Progenitor cell of endocrine pancreas (in vitro differentiated cells): ENCODE results near the gene TNFAIP8. TPM values are rescaled to one million over a fixed set of nuclear protein-coding genes. Genes with fewer than 3 reads are reported as not detected.

Experiments used
- DNase-seq: peaks from one replicate; pipeline ENCODE4 v3.0.0; 2021; ENCODE audit warnings: low spot score; ENCODE audit not compliant: unreplicated experiment
- H3K27ac Mint-ChIP-seq: 2 replicates; pipeline ENCODE4 v1.8.0; 2021; ENCODE audit warnings: mild to moderate bottlenecking, moderate library complexity, mixed read lengths
- H3K27me3 Mint-ChIP-seq: 2 replicates; pipeline ENCODE4 v1.8.0; 2021; ENCODE audit warnings: mixed read lengths
- H3K36me3 Mint-ChIP-seq: 2 replicates; pipeline ENCODE4 v1.8.0; 2022; ENCODE audit warnings: mixed read lengths; ENCODE audit not compliant: insufficient read depth
- H3K4me1 Mint-ChIP-seq: 2 replicates; pipeline ENCODE4 v1.8.0; 2021; ENCODE audit warnings: low read depth, mixed read lengths
- H3K4me3 Mint-ChIP-seq: 2 replicates; pipeline ENCODE4 v1.8.0; 2021; ENCODE audit warnings: low read depth, mild to moderate bottlenecking, moderate library complexity, mixed read lengths
- H3K9me3 Mint-ChIP-seq: 2 replicates; pipeline ENCODE4 v1.8.0; 2021; ENCODE audit warnings: low read depth, mixed read lengths
- total RNA-seq: library from RNA; stranded (reverse); gene quantifications from 2 replicates; pipeline ENCODE4 v1.2.1, GENCODE V29; 2021
- TF ChIP-seq, protein P1 (sequence below): fragments of 200-600 bp; sonication (generic); IDR thresholded peaks from one replicate; pipeline ENCODE4 v1.5.0; 2021; ENCODE audit warnings: antibody characterized with exemption, mild to moderate bottlenecking; ENCODE audit not compliant: unreplicated experiment

TNFAIP8 gene
- total RNA-seq, 1 donor from 2014 or later, result 8.0 TPM

DNA sequence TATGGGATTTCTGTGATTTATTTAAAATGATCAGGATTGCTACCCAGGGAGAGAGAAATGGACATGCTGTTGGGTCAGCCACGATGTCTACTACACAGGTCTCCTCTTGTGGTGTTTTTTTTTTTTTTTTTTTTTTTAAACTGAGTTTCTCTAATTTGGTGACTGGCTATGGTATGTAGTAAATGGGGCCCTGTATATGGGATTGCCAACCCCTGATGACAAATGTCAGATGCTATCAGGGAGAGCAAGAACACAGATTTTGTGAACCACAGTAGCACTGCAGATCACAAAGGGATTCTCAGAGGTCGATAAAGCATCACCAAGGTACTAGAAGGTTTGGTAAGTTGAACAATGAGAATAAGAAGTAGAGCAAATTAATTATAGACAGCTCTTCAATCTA, 16.5 kb upstream of the TNFAIP8 start:
- no peak overlapping the region for H3K27ac Mint-ChIP-seq
- H3K9me3 Mint-ChIP-seq, result peaks cover 3% of the 10 kb centered on the region
- TF ChIP-seq, protein P1, sequence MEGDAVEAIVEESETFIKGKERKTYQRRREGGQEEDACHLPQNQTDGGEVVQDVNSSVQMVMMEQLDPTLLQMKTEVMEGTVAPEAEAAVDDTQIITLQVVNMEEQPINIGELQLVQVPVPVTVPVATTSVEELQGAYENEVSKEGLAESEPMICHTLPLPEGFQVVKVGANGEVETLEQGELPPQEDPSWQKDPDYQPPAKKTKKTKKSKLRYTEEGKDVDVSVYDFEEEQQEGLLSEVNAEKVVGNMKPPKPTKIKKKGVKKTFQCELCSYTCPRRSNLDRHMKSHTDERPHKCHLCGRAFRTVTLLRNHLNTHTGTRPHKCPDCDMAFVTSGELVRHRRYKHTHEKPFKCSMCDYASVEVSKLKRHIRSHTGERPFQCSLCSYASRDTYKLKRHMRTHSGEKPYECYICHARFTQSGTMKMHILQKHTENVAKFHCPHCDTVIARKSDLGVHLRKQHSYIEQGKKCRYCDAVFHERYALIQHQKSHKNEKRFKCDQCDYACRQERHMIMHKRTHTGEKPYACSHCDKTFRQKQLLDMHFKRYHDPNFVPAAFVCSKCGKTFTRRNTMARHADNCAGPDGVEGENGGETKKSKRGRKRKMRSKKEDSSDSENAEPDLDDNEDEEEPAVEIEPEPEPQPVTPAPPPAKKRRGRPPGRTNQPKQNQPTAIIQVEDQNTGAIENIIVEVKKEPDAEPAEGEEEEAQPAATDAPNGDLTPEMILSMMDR, result no peak
- no peaks in the 10 kb centered on the region for H3K27me3 Mint-ChIP-seq
- peaks cover 10% of the 10 kb centered on the region for H3K4me1 Mint-ChIP-seq
- no peak for DNase-seq
- no peak overlapping the region for H3K4me3 Mint-ChIP-seq
- H3K36me3 Mint-ChIP-seq, result no peaks in the 10 kb centered on the region

DNA sequence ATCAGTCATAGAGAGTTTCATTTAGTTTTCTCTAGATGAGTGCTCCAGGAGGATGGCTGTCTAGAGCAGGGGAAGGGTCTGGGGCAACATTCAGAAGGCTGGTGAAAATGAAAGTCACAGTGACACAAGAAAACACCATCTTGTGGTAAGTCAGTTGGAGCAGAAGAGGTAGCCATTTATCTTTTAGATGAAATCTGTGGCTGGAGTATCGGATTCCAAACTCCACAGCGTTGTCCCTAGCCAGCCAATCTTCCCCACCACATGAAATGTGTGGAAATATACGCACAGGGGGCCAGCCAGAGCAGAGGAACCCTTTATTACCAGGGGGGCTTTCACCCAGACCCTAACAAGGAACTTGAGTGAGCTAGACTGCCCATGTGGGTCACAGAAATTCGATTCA, 15.9 kb upstream of the TNFAIP8 start:
- TF ChIP-seq, protein P1, result no peak
- Mint-ChIP-seq H3K4me3 (no peak overlapping the region), H3K4me1 (peaks cover 10% of the 10 kb centered on the region), H3K27me3 (no peaks in the 10 kb centered on the region), H3K27ac (no peak overlapping the region), H3K9me3 (peaks cover 3% of the 10 kb centered on the region), H3K36me3 (no peaks in the 10 kb centered on the region)
- DNase-seq, result no peak

DNA sequence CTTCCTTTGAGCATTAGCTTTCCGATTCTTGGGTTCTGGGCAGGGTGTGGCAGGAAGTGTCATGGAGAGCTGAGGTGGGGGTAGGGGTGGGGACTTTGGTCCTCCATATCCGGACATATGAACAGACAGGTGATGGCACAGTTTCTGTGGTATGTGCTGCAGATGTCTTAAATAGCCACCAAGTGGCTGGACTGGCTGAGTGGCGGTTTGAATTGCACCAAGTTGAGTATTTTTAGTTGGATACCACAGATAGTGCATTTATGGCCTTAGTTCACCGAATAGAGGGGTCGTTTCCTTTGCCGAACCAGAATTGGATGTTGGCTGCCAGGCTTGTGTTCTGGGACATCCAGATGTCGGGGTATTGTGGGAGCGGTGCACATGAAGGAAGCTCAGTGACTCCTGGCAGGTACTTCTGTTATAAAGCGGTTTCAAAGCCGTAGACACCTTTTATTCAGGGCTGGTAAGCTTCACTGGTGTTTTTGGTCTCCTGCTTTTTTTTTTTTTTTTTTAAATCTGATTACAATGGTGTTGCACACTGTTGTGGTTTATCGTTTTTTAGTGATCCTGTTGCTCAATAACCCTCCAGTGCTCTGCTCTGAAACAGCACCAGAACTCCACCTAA, 15.1 kb upstream of the TNFAIP8 start:
- H3K27me3 Mint-ChIP-seq, result no peaks in the 10 kb centered on the region
- TF ChIP-seq, protein P1, result no peak

DNA sequence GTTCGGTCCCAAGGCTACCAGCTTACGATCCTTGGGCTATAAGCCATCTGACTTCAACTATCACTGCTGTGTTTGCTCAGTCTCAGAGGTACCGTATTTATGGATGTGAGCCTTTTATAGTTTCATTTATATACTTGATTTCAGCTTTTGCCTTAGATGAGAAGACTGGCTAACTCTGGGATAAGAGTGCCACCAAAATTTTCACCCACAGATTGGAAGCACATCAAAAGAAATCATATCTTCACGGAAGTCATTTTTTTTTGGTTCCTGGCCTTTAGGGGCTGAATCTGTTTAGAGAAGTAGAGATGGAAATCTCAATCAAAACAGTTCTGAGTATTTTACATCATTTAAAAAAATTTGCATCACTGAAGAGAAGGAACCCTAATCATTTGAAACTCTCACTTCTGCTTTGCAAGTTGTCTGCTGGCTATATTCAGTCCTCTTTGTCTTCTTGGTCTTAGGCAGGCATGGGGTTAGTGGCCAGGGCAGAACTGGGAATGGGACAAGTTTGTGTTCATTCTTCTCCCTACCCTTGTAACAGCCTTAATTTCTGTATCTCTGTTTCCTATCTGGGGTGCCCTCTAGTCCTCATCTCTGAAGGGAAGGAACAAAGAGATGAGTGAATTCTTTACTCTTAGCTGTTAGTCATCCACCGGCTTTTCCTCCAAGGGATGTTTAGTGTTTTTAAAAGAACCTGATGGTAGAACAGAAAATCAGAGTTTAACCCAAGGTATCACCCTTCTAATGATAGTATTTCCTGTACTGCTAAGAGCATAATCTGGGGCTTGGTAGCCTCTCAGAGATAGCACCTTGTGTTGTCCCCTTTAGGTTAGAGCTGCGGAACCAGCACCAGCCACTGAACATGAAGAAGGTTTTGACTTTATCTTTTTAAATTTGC, 14.1 kb upstream of the TNFAIP8 start:
- peaks cover 10% of the 10 kb centered on the region for H3K4me1 Mint-ChIP-seq
- DNase-seq, result no peak
- H3K27ac Mint-ChIP-seq, result no peak overlapping the region
- no peaks in the 10 kb centered on the region for H3K36me3 Mint-ChIP-seq
- no peak overlapping the region for H3K4me3 Mint-ChIP-seq
- TF ChIP-seq, protein P1, result no peak
- H3K9me3 Mint-ChIP-seq, result peaks cover 3% of the 10 kb centered on the region
- no peaks in the 10 kb centered on the region for H3K27me3 Mint-ChIP-seq

More for the DNA sequence above, 15.1 kb upstream of the TNFAIP8 start:
- H3K9me3 Mint-ChIP-seq, result peaks cover 3% of the 10 kb centered on the region
- no peaks in the 10 kb centered on the region for H3K36me3 Mint-ChIP-seq
- no peak overlapping the region for H3K4me3 Mint-ChIP-seq
- no peak for DNase-seq
- H3K4me1 Mint-ChIP-seq, result peaks cover 10% of the 10 kb centered on the region
- no peak overlapping the region for H3K27ac Mint-ChIP-seq

DNA sequence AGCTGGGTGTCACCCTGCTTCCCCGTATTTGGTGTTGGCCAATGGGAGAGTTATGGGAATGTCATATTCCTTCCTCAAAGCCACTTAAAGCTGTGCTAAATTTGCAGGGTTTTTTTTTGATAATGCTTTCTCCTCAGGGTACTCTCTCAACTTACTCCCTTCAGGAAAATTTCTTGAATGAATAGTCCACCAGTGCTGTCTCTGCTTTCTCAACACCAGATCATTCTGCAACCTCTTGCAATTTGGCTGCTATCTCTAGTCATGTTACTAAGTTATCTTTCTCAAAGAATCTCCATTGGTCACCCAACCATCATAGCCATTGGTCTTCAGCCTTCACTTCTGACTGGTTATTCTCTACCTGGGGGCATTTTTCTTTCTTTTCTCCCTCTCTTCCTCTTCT, 13.4 kb upstream of the TNFAIP8 start:
- Mint-ChIP-seq H3K9me3 (peaks cover 3% of the 10 kb centered on the region), H3K4me3 (no peak overlapping the region), H3K4me1 (peaks cover 8% of the 10 kb centered on the region), H3K27ac (no peak overlapping the region), H3K36me3 (no peaks in the 10 kb centered on the region), H3K27me3 (no peaks in the 10 kb centered on the region)
- DNase-seq, result no peak
- TF ChIP-seq, protein P1, result no peak
